Measurements from ENCODE around the gene LUC7L2.

DNA sequence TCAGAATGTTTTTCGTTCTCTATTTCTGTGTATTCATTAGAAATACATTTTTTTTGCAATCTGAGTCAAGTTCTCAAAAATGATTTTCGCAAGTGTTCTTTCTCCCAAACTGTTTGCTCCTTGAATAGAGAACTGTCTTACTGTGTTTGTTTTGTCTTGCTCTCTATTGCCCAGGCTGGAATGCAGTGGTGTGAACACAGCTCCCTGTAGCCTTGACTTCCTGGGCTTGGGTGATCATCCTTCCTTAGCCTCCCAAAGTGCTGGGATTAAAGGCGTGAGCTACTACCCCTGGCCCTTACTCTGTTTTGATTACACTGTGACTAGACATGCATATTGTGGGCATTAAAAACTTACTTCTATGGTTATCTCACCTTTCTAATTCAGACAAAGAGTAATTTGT is 56.7 kb downstream of the LUC7L2 start:
- TF ChIP-seq, protein P1, sequence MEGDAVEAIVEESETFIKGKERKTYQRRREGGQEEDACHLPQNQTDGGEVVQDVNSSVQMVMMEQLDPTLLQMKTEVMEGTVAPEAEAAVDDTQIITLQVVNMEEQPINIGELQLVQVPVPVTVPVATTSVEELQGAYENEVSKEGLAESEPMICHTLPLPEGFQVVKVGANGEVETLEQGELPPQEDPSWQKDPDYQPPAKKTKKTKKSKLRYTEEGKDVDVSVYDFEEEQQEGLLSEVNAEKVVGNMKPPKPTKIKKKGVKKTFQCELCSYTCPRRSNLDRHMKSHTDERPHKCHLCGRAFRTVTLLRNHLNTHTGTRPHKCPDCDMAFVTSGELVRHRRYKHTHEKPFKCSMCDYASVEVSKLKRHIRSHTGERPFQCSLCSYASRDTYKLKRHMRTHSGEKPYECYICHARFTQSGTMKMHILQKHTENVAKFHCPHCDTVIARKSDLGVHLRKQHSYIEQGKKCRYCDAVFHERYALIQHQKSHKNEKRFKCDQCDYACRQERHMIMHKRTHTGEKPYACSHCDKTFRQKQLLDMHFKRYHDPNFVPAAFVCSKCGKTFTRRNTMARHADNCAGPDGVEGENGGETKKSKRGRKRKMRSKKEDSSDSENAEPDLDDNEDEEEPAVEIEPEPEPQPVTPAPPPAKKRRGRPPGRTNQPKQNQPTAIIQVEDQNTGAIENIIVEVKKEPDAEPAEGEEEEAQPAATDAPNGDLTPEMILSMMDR (IDR thresholded peaks at IDR 0.05) = no peak
- no peak for TF ChIP-seq POLR2A (IDR thresholded peaks at IDR 0.05)
